HL-60 (cell line): ENCODE measurements around the gene PTPRO.

Experiments used
- GABPA ChIP-seq: IDR thresholded peaks from 2 replicates; pipeline ENCODE4 v1.6.1; 2012; ENCODE audit warnings: low read depth
- POLR2AphosphoS5 ChIP-seq: IDR thresholded peaks from 2 replicates; pipeline ENCODE4 v1.6.1; 2012; ENCODE audit warnings: low read depth
- TF ChIP-seq, protein P1 (sequence below): IDR thresholded peaks from one replicate; pipeline ENCODE4 v1.5.1; 2011; ENCODE audit warnings: low read length, control low read depth, inconsistent platforms; ENCODE audit not compliant: insufficient read depth

DNA sequence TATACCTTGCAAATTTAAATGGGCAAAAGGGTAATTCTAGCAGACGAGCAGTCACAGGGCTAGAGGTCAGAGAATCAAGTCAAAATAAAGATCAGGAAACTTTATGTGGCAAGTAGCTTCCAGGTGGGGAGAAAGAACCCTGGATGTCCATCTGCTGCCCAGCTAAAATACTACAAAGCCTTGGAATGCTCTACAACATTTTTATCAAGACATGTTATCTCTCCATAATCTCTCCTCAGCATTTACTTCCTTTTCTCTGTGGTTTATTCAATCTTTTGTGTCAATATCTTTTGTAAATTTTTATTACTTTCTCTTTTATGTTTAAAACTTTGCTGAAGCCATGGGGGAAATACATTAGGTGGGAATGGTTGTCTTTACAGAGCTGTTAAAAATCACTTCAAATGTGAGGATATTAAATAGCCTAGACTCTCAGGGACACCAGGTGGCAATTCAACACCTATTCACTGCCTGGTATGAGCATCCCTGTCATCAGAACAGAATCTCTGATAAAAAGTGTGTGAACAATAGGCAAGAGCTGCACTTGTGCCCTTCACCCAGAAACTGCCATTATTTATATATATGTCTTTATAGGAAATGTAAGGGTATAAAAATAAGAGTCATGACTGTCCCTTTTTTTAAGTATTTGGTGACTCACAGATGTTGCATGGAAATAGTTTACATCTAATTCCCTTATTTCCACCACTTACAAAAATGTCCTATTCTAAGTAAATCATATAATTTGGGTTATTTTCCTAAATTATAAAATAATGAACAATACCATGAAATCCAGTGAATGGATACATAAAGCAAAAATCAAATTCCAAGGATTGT lies 314.0 kb downstream of the PTPRO start:
- TF ChIP-seq, protein P1, sequence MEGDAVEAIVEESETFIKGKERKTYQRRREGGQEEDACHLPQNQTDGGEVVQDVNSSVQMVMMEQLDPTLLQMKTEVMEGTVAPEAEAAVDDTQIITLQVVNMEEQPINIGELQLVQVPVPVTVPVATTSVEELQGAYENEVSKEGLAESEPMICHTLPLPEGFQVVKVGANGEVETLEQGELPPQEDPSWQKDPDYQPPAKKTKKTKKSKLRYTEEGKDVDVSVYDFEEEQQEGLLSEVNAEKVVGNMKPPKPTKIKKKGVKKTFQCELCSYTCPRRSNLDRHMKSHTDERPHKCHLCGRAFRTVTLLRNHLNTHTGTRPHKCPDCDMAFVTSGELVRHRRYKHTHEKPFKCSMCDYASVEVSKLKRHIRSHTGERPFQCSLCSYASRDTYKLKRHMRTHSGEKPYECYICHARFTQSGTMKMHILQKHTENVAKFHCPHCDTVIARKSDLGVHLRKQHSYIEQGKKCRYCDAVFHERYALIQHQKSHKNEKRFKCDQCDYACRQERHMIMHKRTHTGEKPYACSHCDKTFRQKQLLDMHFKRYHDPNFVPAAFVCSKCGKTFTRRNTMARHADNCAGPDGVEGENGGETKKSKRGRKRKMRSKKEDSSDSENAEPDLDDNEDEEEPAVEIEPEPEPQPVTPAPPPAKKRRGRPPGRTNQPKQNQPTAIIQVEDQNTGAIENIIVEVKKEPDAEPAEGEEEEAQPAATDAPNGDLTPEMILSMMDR: no peak
- TF ChIP-seq POLR2AphosphoS5 (no peak), GABPA (no peak)
